HepG2 (cell line): ENCODE results near the gene STUB1. TPM values are rescaled to one million over a fixed set of nuclear protein-coding genes. Genes with fewer than 3 reads are reported as not detected.
A peak's percentile ranks its signal among the peaks of the same experiment; 100 is the strongest.

ENCODE experiments used
- ATAC-seq: fragments of 200-7000 bp; cut with Tn5 transposase; 3 replicates; pipeline ENCODE4 v1.9.1; 2020; ENCODE audit warnings: mild to moderate bottlenecking, moderate library complexity
- BruUV-seq: library from RNA; stranded (reverse); fragments of 400-500 nt; replicated peaks from 2 replicates; lab custom pipeline; 2021; lab: Mats Ljungman, UMichigan
- CTCF ChIA-PET: fragments of 300-600 bp; formaldehyde crosslinking; extraction: SDS; loops from one replicate; lab custom pipeline; 2021; ENCODE audit warnings: low total read pairs, inconsistent platforms, low intra/inter-chr PET ratio; lab: Yijun Ruan, JAX
- POLR2A ChIA-PET: fragments of 350-600 bp; sonication (Branson Sonifier 250); formaldehyde crosslinking; loops from one replicate; lab custom pipeline; 2020; ENCODE audit warnings: antibody characterized with exemption, inconsistent platforms; lab: Yijun Ruan, JAX
- DNase-seq: peaks from one replicate; pipeline ENCODE4 v3.0.0-alpha.2; 2015; ENCODE audit warnings: low spot score
- FAIRE-seq: peaks from 3 replicates; lab custom pipeline; 2011; peaks lifted over from hg19 to GRCh38; lab: Jason Lieb, UNC
- H2AFZ ChIP-seq: one replicate; pipeline ENCODE4 v1.6.1; 2011; ENCODE audit warnings: low read length, inconsistent platforms
- H3K27ac ChIP-seq: fragments of 300-600 bp; 3 replicates; pipeline ENCODE4 v1.8.0; 2011; ENCODE audit warnings: mixed run types, mild to moderate bottlenecking, mixed read lengths, low read length, inconsistent platforms; ENCODE audit not compliant: insufficient read depth; ENCODE audit errors: extremely low read length
- H3K27me3 ChIP-seq, 2 experiments: fragments of 200-600 bp in 1 of 2; 2 replicates in 1 of 2; 3 replicates in 1 of 2; pipeline versions ENCODE4 v1.6.0 to v1.8.0; 2011; ENCODE audit warnings: low read length in 2 of 2, mild to moderate bottlenecking in 2 of 2, moderate library complexity in 2 of 2, inconsistent platforms in 1 of 2; ENCODE audit not compliant: insufficient read depth in 2 of 2, control insufficient read depth in 1 of 2
- H3K36me3 ChIP-seq, 2 experiments: fragments of 200-600 bp in 1 of 2; replicated peaks in 1 of 2; 2 replicates in 1 of 2; 3 replicates in 1 of 2; pipeline versions ENCODE4 v1.5.1 to v1.8.0; 2011; ENCODE audit warnings: low read length in 2 of 2, inconsistent platforms in 1 of 2; ENCODE audit not compliant: insufficient read depth in 2 of 2, control insufficient read depth in 1 of 2
- H3K4me1 ChIP-seq: 2 replicates; pipeline ENCODE4 v1.5.1; 2012; ENCODE audit warnings: low read length, inconsistent platforms; ENCODE audit not compliant: insufficient read depth
- H3K4me2 ChIP-seq: 2 replicates; pipeline ENCODE4 v1.6.0; 2011; ENCODE audit warnings: low read depth, low read length, inconsistent platforms
- H3K4me3 ChIP-seq, 3 experiments: fragments of 200-600 bp in 1 of 3; sonication (generic), shearing (Covaris generic) in 1 of 3; replicated peaks in 1 of 3; 2 replicates each; pipeline ENCODE4 v1.5.1; 2011 to 2016; ENCODE audit warnings: low read length in 3 of 3, inconsistent platforms in 2 of 3, low read depth in 2 of 3, mild to moderate bottlenecking in 2 of 3, control low read depth in 1 of 3, mixed read lengths in 1 of 3; ENCODE audit not compliant: insufficient read depth in 1 of 3
- H3K79me2 ChIP-seq: one replicate; pipeline ENCODE4 v1.6.1; 2011; ENCODE audit warnings: low read length, inconsistent platforms; ENCODE audit not compliant: insufficient read depth
- H3K9ac ChIP-seq: 2 replicates; pipeline ENCODE4 v1.6.0; 2011; ENCODE audit warnings: mild to moderate bottlenecking, low read depth, low read length, inconsistent platforms; ENCODE audit not compliant: insufficient read depth
- H3K9me3 ChIP-seq: 2 replicates; pipeline ENCODE4 v1.5.1; 2012; ENCODE audit warnings: mild to moderate bottlenecking, low read length
- H4K20me1 ChIP-seq: 2 replicates; pipeline ENCODE4 v1.6.0; 2011; ENCODE audit warnings: inconsistent platforms, mild to moderate bottlenecking, low read length, moderate library complexity; ENCODE audit not compliant: insufficient read depth
- HIVEP1 ChIP-seq: sonication (generic); formaldehyde crosslinking; IDR thresholded peaks from 2 replicates; pipeline ENCODE4 v1.4.0; 2020; ENCODE audit warnings: mild to moderate bottlenecking, missing genetic modification reagents
- HOXA9 ChIP-seq: sonication (generic); formaldehyde crosslinking; IDR thresholded peaks from 2 replicates; pipeline ENCODE4 v1.8.1; 2022; ENCODE audit warnings: missing genetic modification reagents, mild to moderate bottlenecking, moderate library complexity, borderline replicate concordance
- PATZ1 ChIP-seq: sonication (generic); formaldehyde crosslinking; IDR thresholded peaks from 2 replicates; pipeline ENCODE4 v1.4.0; 2020; ENCODE audit warnings: missing genetic modification reagents
- RAD51 ChIP-seq: fragments of 450-650 bp; IDR thresholded peaks from 2 replicates; pipeline ENCODE4 v1.6.1; 2016; ENCODE audit warnings: borderline replicate concordance
- WGBS: methylation state at CpG from one replicate; pipeline ENCODE4 v1.1.6; 2017; ENCODE audit warnings: low lambda C conversion rate; 5-methylcytosine and 5-hydroxymethylcytosine counted together
- in situ Hi-C: cut with HindIII; loops from 2 replicates; pipeline ENCODE4 v1.10.0; 2017; ENCODE audit warnings: low pct_unique_long_range_greater_than_20kb; ENCODE audit not compliant: extremely low pct_ligation_motif_present
- intact Hi-C: fragments of 100-400 bp; cut with micrococcal nuclease; formaldehyde crosslinking; loops from one replicate; pipeline ENCODE4 v1.10.0; 2022; ENCODE audit not compliant: unreplicated experiment
- polyA plus RNA-seq, 8 experiments: library from polyadenylated mRNA; depleted of rRNA in 3 of 8; stranded (reverse) in 7 of 8; unstranded in 1 of 8; fragments of >200 nt; fragmentation: Illumina TruSeq in 4 of 8; extraction: Trizol in 4 of 8; gene quantifications; 2 replicates each; pipeline versions ENCODE4 v1.2.1 to v1.2.3, GENCODE V29; 2011 to 2016; ENCODE audit warnings: low read depth in 4 of 8, missing spikeins in 1 of 8, mixed read lengths in 1 of 8; ENCODE audit not compliant: insufficient read depth in 1 of 8
- total RNA-seq, 5 experiments: library from RNA; depleted of rRNA; stranded (reverse); fragments of >200 nt; fragmentation: Illumina TruSeq; extraction: Trizol; gene quantifications; 2 replicates each; pipeline ENCODE4 v1.2.3, GENCODE V29; 2016; ENCODE audit warnings: low read depth in 1 of 5

The STUB1 gene
- total and polyA plus RNA-seq, 2 of the 13 experiments (the other 11 are each of a cell fraction or from before 2014, with no cell fraction given): 52.9 to 78.2 TPM

- in situ Hi-C loops: no loop called here
- DNase-seq (no peak), ATAC-seq (no peak)
- no peaks in the 10 kb centered on the region for H3K9me3 ChIP-seq
- TF ChIP-seq PATZ1 (CRISPR knock-in tag) (0 out of 2 replicates have a peak, but pooled peaks have one; percentile 36), HIVEP1 (CRISPR knock-in tag) (no peak)
- TF ChIP-seq, all 625 proteins: peak for 1
- H3K4me1 ChIP-seq: peaks cover 49% of the 10 kb centered on the region
- H3K27ac ChIP-seq: no peak overlapping the region
- H4K20me1 ChIP-seq: no peaks in the 10 kb centered on the region
- no peak overlapping the region for H3K9ac ChIP-seq
- no peak overlapping the region for H3K4me2 ChIP-seq
- CTCF ChIA-PET: no interaction called here
- BruUV-seq: no TSS peak
- H3K36me3 ChIP-seq: no peaks in the 10 kb centered on the region; a peak in 1 of 5 replicates
- intact Hi-C loops: no loop called here
- H2AFZ ChIP-seq: no peak overlapping the region
- no peaks in the 10 kb centered on the region for H3K27me3 ChIP-seq
- peaks cover 18% of the 10 kb centered on the region for H3K79me2 ChIP-seq
- POLR2A ChIA-PET: interaction anchor here (1.1 to 1.6 kb wide), 2 partner anchors 10 to 41 kb away, joined by 3 to 4 read pairs; partner anchors contain the start of gene STUB1
- no peak overlapping the region for H3K4me3 ChIP-seq
- 86% methylated on average over 5 of the region's 9 CpGs for WGBS
- no peak for FAIRE-seq
Observed at GRCh38 chr16:638836-639235, 41.4 kb upstream of the STUB1 start.

- no peak for ATAC-seq
- DNase-seq: no peak
- H3K4me2 ChIP-seq: peak overlapping the region; percentile 98; the same call in 1 of the 2 replicates
- CTCF ChIA-PET: no interaction called here
- FAIRE-seq: no peak
- TF ChIP-seq HOXA9 (CRISPR knock-in tag): no peak
- no peak for TF ChIP-seq RAD51
- TF ChIP-seq, all 625 proteins: peak for 0
- Histone ChIP-seq H3K4me1 (peaks cover 54% of the 10 kb centered on the region), H4K20me1 (peaks cover 4% of the 10 kb centered on the region; the same call in 1 of the 2 replicates), H3K9me3 (no peaks in the 10 kb centered on the region), H3K27me3 (no peaks in the 10 kb centered on the region), H3K36me3 (no peaks in the 10 kb centered on the region), H2AFZ (no peak overlapping the region), H3K79me2 (peaks cover 23% of the 10 kb centered on the region), H3K27ac (no peak overlapping the region), H3K9ac (peak overlapping the region; percentile 94), H3K4me3 (peak overlapping the region; percentile 59 to 89 (median 82); a peak in 4 of 6 replicates)
- no TSS peak for BruUV-seq
- 66% methylated on average over 3 of the region's 5 CpGs for WGBS
- in situ Hi-C loops: no loop called here
- intact Hi-C loops: loop anchor here (10.0 kb wide), 1 partner anchor 56 kb away; no protein-coding TSS in a partner anchor
- POLR2A ChIA-PET: no interaction called here
Observed at GRCh38 chr16:640614-641013, 39.6 kb upstream of the STUB1 start.
